HepG2 (cell line): ENCODE results near the gene SH3PXD2A. TPM values are rescaled to one million over a fixed set of nuclear protein-coding genes. Genes with fewer than 3 reads are reported as not detected.
A peak's percentile ranks its signal among the peaks of the same experiment; 100 is the strongest.

Source experiments
- ATAC-seq: fragments of 200-7000 bp; cut with Tn5 transposase; 3 replicates; pipeline ENCODE4 v1.9.1; 2020; ENCODE audit warnings: mild to moderate bottlenecking, moderate library complexity
- BruUV-seq: library from RNA; stranded (reverse); fragments of 400-500 nt; replicated peaks from 2 replicates; lab custom pipeline; 2021; lab: Mats Ljungman, UMichigan
- CTCF ChIA-PET: fragments of 300-600 bp; formaldehyde crosslinking; extraction: SDS; loops from one replicate; lab custom pipeline; 2021; ENCODE audit warnings: low total read pairs, inconsistent platforms, low intra/inter-chr PET ratio; lab: Yijun Ruan, JAX
- POLR2A ChIA-PET: fragments of 350-600 bp; sonication (Branson Sonifier 250); formaldehyde crosslinking; loops from one replicate; lab custom pipeline; 2020; ENCODE audit warnings: antibody characterized with exemption, inconsistent platforms; lab: Yijun Ruan, JAX
- DNase-seq: peaks from one replicate; pipeline ENCODE4 v3.0.0-alpha.2; 2015; ENCODE audit warnings: low spot score
- FAIRE-seq: peaks from 3 replicates; lab custom pipeline; 2011; peaks lifted over from hg19 to GRCh38; lab: Jason Lieb, UNC
- H2AFZ ChIP-seq: one replicate; pipeline ENCODE4 v1.6.1; 2011; ENCODE audit warnings: low read length, inconsistent platforms
- H3K27ac ChIP-seq: fragments of 300-600 bp; 3 replicates; pipeline ENCODE4 v1.8.0; 2011; ENCODE audit warnings: mixed run types, mild to moderate bottlenecking, mixed read lengths, low read length, inconsistent platforms; ENCODE audit not compliant: insufficient read depth; ENCODE audit errors: extremely low read length
- H3K27me3 ChIP-seq, 2 experiments: fragments of 200-600 bp in 1 of 2; 2 replicates in 1 of 2; 3 replicates in 1 of 2; pipeline versions ENCODE4 v1.6.0 to v1.8.0; 2011; ENCODE audit warnings: low read length in 2 of 2, mild to moderate bottlenecking in 2 of 2, moderate library complexity in 2 of 2, inconsistent platforms in 1 of 2; ENCODE audit not compliant: insufficient read depth in 2 of 2, control insufficient read depth in 1 of 2
- H3K36me3 ChIP-seq, 2 experiments: fragments of 200-600 bp in 1 of 2; replicated peaks in 1 of 2; 2 replicates in 1 of 2; 3 replicates in 1 of 2; pipeline versions ENCODE4 v1.5.1 to v1.8.0; 2011; ENCODE audit warnings: low read length in 2 of 2, inconsistent platforms in 1 of 2; ENCODE audit not compliant: insufficient read depth in 2 of 2, control insufficient read depth in 1 of 2
- H3K4me1 ChIP-seq: 2 replicates; pipeline ENCODE4 v1.5.1; 2012; ENCODE audit warnings: low read length, inconsistent platforms; ENCODE audit not compliant: insufficient read depth
- H3K4me2 ChIP-seq: 2 replicates; pipeline ENCODE4 v1.6.0; 2011; ENCODE audit warnings: low read depth, low read length, inconsistent platforms
- H3K4me3 ChIP-seq, 3 experiments: fragments of 200-600 bp in 1 of 3; sonication (generic), shearing (Covaris generic) in 1 of 3; replicated peaks in 1 of 3; 2 replicates each; pipeline ENCODE4 v1.5.1; 2011 to 2016; ENCODE audit warnings: low read length in 3 of 3, inconsistent platforms in 2 of 3, low read depth in 2 of 3, mild to moderate bottlenecking in 2 of 3, control low read depth in 1 of 3, mixed read lengths in 1 of 3; ENCODE audit not compliant: insufficient read depth in 1 of 3
- H3K79me2 ChIP-seq: one replicate; pipeline ENCODE4 v1.6.1; 2011; ENCODE audit warnings: low read length, inconsistent platforms; ENCODE audit not compliant: insufficient read depth
- H3K9ac ChIP-seq: 2 replicates; pipeline ENCODE4 v1.6.0; 2011; ENCODE audit warnings: mild to moderate bottlenecking, low read depth, low read length, inconsistent platforms; ENCODE audit not compliant: insufficient read depth
- H3K9me3 ChIP-seq: 2 replicates; pipeline ENCODE4 v1.5.1; 2012; ENCODE audit warnings: mild to moderate bottlenecking, low read length
- H4K20me1 ChIP-seq: 2 replicates; pipeline ENCODE4 v1.6.0; 2011; ENCODE audit warnings: inconsistent platforms, mild to moderate bottlenecking, low read length, moderate library complexity; ENCODE audit not compliant: insufficient read depth
- AGO2 ChIP-seq: fragments of 200-400 bp; formaldehyde crosslinking; optimal IDR thresholded peaks from 2 replicates; pipeline ENCODE3; 2017; ENCODE audit warnings: mild to moderate bottlenecking, low read depth, low read length, moderate library complexity
- HES4 ChIP-seq: sonication (generic); formaldehyde crosslinking; IDR thresholded peaks from 2 replicates; pipeline ENCODE4 v1.9.0; 2021; ENCODE audit warnings: mild to moderate bottlenecking, missing genetic modification reagents, borderline replicate concordance
- HNRNPH1 ChIP-seq: fragments of 200-400 bp; formaldehyde crosslinking; optimal IDR thresholded peaks from 2 replicates; pipeline ENCODE3; 2017; ENCODE audit warnings: mild to moderate bottlenecking, low read depth, low read length
- NFAT5 ChIP-seq: sonication (generic); formaldehyde crosslinking; IDR thresholded peaks from 2 replicates; pipeline ENCODE4 v1.4.0; 2020; ENCODE audit warnings: missing genetic modification reagents
- RBM22 ChIP-seq: fragments of 200-400 bp; formaldehyde crosslinking; optimal IDR thresholded peaks from 2 replicates; pipeline ENCODE3; 2017; ENCODE audit warnings: mild to moderate bottlenecking, low read length, moderate library complexity
- THRA ChIP-seq: sonication (generic); formaldehyde crosslinking; IDR thresholded peaks from 2 replicates; pipeline ENCODE4 v1.4.0; 2020; ENCODE audit warnings: missing genetic modification reagents, borderline replicate concordance
- ZBTB7A ChIP-seq: sonication (generic); formaldehyde crosslinking; IDR thresholded peaks from 2 replicates; pipeline ENCODE4 v1.8.0; 2022; ENCODE audit warnings: mild to moderate bottlenecking, missing genetic modification reagents
- ZNF501 ChIP-seq: sonication (generic); formaldehyde crosslinking; IDR thresholded peaks from 2 replicates; pipeline ENCODE4 v1.5.1; 2020; ENCODE audit warnings: mild to moderate bottlenecking, moderate library complexity, missing genetic modification reagents
- ZNF510 ChIP-seq: sonication (generic); formaldehyde crosslinking; IDR thresholded peaks from 2 replicates; pipeline ENCODE4 v1.4.0; 2020; ENCODE audit warnings: low read depth, mild to moderate bottlenecking, missing genetic modification reagents
- ZNF724P ChIP-seq: sonication (generic); formaldehyde crosslinking; IDR thresholded peaks from 2 replicates; pipeline ENCODE4 v1.8.0; 2022; ENCODE audit warnings: missing genetic modification reagents, borderline replicate concordance
- WGBS: methylation state at CpG from one replicate; pipeline ENCODE4 v1.1.6; 2017; ENCODE audit warnings: low lambda C conversion rate; 5-methylcytosine and 5-hydroxymethylcytosine counted together
- in situ Hi-C: cut with HindIII; loops from 2 replicates; pipeline ENCODE4 v1.10.0; 2017; ENCODE audit warnings: low pct_unique_long_range_greater_than_20kb; ENCODE audit not compliant: extremely low pct_ligation_motif_present
- intact Hi-C: fragments of 100-400 bp; cut with micrococcal nuclease; formaldehyde crosslinking; loops from one replicate; pipeline ENCODE4 v1.10.0; 2022; ENCODE audit not compliant: unreplicated experiment
- polyA plus RNA-seq, 8 experiments: library from polyadenylated mRNA; depleted of rRNA in 3 of 8; stranded (reverse) in 7 of 8; unstranded in 1 of 8; fragments of >200 nt; fragmentation: Illumina TruSeq in 4 of 8; extraction: Trizol in 4 of 8; gene quantifications; 2 replicates each; pipeline versions ENCODE4 v1.2.1 to v1.2.3, GENCODE V29; 2011 to 2016; ENCODE audit warnings: low read depth in 4 of 8, missing spikeins in 1 of 8, mixed read lengths in 1 of 8; ENCODE audit not compliant: insufficient read depth in 1 of 8
- total RNA-seq, 5 experiments: library from RNA; depleted of rRNA; stranded (reverse); fragments of >200 nt; fragmentation: Illumina TruSeq; extraction: Trizol; gene quantifications; 2 replicates each; pipeline ENCODE4 v1.2.3, GENCODE V29; 2016; ENCODE audit warnings: low read depth in 1 of 5

Gene SH3PXD2A
- total and polyA plus RNA-seq, 2 of the 13 experiments (the other 11 are each of a cell fraction or from before 2014, with no cell fraction given): 11.1 to 11.3 TPM

GRCh38 chr10:103619424-103620351 lies 235.7 kb downstream of the SH3PXD2A start:
- Histone ChIP-seq H3K79me2 (no peaks in the 10 kb centered on the region), H3K27ac (no peak overlapping the region), H3K9ac (no peak overlapping the region), H3K27me3 (no peaks in the 10 kb centered on the region), H3K4me3 (no peak overlapping the region), H4K20me1 (peaks cover 2% of the 10 kb centered on the region; the same call in 1 of the 2 replicates), H3K36me3 (peaks cover 55 to 89% of the 10 kb centered on the region in 2 experiments), H3K4me1 (no peaks in the 10 kb centered on the region), H3K4me2 (no peak overlapping the region), H3K9me3 (no peaks in the 10 kb centered on the region), H2AFZ (no peak overlapping the region)
- POLR2A ChIA-PET: no interaction called here
- intact Hi-C loops: no loop called here
- in situ Hi-C loops: no loop called here
- DNase-seq: no peak
- ATAC-seq: no peak
- TF ChIP-seq HNRNPH1: no peak
- no peak for TF ChIP-seq ZNF724P (CRISPR knock-in tag)
- no peak for TF ChIP-seq ZNF510 (CRISPR knock-in tag)
- no peak for TF ChIP-seq HES4 (CRISPR knock-in tag)
- no peak for TF ChIP-seq ZNF501 (CRISPR knock-in tag)
- peak; percentile 65 for TF ChIP-seq RBM22
- no peak for TF ChIP-seq THRA (CRISPR knock-in tag)
- TF ChIP-seq AGO2: peak; percentile 73
- no peak for TF ChIP-seq ZBTB7A (CRISPR knock-in tag)
- TF ChIP-seq NFAT5 (CRISPR knock-in tag): no peak
- FAIRE-seq: no peak
- no TSS peak for BruUV-seq
- WGBS: 96% methylated on average over 15 of the region's 22 CpGs
- CTCF ChIA-PET: no interaction called here
